SK-N-MC (cell line): Measurements from ENCODE around the gene THAP7.

Experiments
- DNase-seq: peaks from one replicate; pipeline ENCODE4 v3.0.0-alpha.2; 2011; ENCODE audit warnings: low read depth, low spot score
- H3K27ac ChIP-seq: fragments of 200-600 bp; sonication (generic); 2 replicates; pipeline ENCODE4 v1.5.1; 2016; ENCODE audit warnings: mixed run types
- H3K36me3 ChIP-seq: fragments of 200-600 bp; sonication (generic); 2 replicates; pipeline ENCODE4 v1.6.1; 2017; ENCODE audit warnings: antibody characterized with exemption, low read length, mixed read lengths; ENCODE audit not compliant: insufficient read depth
- H3K4me3 ChIP-seq: fragments of 200-600 bp; sonication (generic); 2 replicates; pipeline ENCODE4 v1.5.1; 2016
- H3K9ac ChIP-seq: fragments of 200-600 bp; sonication (generic); 2 replicates; pipeline ENCODE4 v1.8.0; 2017; ENCODE audit warnings: mixed run types, mixed read lengths; ENCODE audit not compliant: insufficient read length
- H3K9me3 ChIP-seq: fragments of 200-600 bp; sonication (generic); 2 replicates; pipeline ENCODE4 v1.6.1; 2017; ENCODE audit warnings: low read depth, mild to moderate bottlenecking, antibody characterized with exemption, low read length, moderate library complexity, mixed read lengths
- EZH2 ChIP-seq: fragments of 200-600 bp; sonication (generic); IDR thresholded peaks from one replicate; pipeline ENCODE4 v1.6.1; 2017; ENCODE audit warnings: antibody characterized with exemption
- FOXP2 ChIP-seq: optimal IDR thresholded peaks from 2 replicates; pipeline ENCODE3; 2011; ENCODE audit warnings: mild to moderate bottlenecking, moderate library complexity; ENCODE audit not compliant: insufficient read depth; ENCODE audit errors: extremely low read length, control extremely low read depth
- POLR2AphosphoS5 ChIP-seq: IDR thresholded peaks from 2 replicates; pipeline ENCODE4 v1.6.1; 2012; ENCODE audit warnings: mild to moderate bottlenecking, low read depth, low read length, borderline replicate concordance

THAP7 gene

DNA sequence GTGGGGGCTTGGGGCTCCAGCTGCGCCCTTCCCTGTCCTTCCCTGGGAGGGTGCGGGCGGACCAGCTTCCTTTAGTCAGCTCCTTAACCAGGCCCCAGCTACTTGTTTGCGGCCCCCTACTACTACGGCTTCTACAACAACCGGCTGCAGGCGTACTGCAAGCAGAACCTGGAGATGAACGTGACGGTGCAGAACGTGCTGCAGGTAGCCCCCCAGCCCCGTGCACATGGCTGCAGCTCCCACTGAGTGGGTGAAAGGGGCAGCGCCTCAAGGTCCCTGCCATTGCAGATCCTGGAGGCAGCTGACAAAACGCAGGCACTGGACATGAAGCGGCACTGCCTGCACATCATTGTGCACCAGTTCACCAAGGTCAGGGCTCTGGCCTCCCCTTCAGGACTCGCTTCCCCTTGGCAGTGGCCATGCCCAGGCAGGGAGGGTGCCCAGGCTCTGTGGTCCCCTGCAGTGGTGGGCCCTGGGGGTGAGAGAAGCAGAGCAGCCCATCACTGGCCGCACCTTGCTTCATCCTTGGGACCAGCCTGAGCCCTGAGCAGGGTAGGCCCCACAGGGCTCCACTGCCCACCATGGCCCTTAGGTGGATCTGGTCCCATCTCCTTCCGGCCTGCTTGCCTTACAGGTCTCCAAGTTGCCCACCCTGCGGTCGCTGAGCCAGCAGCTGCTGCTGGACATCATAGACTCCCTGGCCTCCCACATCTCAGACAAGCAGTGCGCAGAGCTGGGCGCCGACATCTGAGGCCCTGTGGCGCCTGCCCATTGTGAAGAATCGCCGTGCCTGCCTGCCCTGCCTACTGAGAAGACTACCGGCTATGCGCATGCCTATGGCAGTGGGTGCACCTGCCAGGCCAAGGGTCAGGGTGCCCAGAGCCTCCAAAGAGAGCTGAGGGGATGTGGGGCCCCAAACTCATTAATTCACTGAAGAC, 5.1 kb downstream of the THAP7 start:
- Histone ChIP-seq H3K9ac (no peak overlapping the region), H3K4me3 (no peak overlapping the region), H3K36me3 (peaks cover 15% of the 10 kb centered on the region; the same call in 1 of the 2 replicates), H3K27ac (no peak overlapping the region), H3K9me3 (no peaks in the 10 kb centered on the region)
- TF ChIP-seq POLR2AphosphoS5 = no peak
- no peak for TF ChIP-seq EZH2
- TF ChIP-seq FOXP2 = no peak
- no peak for DNase-seq

DNA sequence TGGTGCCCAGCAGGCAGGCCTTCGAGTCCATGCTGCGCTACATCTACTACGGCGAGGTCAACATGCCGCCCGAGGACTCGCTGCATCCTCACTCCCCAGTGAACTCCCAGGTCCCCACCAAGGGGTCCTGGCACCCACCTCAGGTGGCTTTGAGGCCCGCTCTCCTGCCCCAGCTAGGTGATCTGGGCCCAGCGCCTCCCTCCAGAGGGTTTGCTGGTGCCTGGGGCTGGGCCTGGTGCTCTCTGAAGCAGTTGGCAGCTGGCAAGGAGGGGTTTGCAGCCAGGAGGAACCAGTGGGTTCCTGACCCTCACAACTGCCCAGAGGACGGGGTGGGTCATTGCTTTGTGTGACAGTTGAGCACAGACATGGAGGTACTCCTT, 5.9 kb downstream of the THAP7 start:
- H3K27ac ChIP-seq = no peak overlapping the region
- H3K4me3 ChIP-seq = no peak overlapping the region
- DNase-seq = no peak
- TF ChIP-seq POLR2AphosphoS5 (no peak), EZH2 (no peak), FOXP2 (no peak)
- no peak overlapping the region for H3K9ac ChIP-seq
- no peaks in the 10 kb centered on the region for H3K9me3 ChIP-seq
- peaks cover 15% of the 10 kb centered on the region; the same call in 1 of the 2 replicates for H3K36me3 ChIP-seq

DNA sequence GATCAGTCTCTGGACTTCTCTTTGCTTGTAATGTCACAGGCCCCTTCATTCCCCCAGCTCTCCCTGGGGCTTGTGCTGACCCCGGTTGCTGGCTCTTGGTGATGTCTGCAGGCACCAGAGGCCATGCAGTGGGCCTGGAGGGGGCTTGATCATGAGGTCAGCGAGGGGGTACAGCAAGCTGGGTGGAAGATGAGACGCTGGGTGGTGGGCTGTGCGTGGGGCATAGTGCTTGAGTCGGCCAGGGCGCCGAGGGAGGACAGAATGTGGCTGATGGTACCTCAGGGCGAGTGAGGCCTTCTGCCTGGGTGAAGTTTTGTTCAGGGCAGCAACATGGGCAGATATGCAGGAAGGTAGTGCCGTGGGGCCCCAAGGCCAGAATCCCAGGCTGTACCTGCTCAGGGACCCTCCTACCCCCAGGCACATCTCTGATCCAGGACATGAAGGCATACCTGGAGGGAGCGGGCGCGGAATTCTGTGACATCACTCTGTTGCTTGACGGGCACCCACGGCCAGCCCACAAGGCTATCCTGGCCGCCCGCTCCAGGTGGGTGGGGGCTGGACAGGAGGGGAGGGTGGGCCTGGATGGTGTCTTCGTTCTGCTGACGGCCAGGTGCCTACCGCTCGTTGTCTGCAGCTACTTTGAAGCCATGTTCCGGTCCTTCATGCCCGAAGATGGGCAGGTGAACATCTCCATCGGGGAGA, 6.4 kb downstream of the THAP7 start:
- TF ChIP-seq EZH2 (no peak), POLR2AphosphoS5 (no peak), FOXP2 (no peak)
- Histone ChIP-seq H3K9me3 (no peaks in the 10 kb centered on the region), H3K4me3 (no peak overlapping the region), H3K36me3 (peaks cover 14% of the 10 kb centered on the region; the same call in 1 of the 2 replicates), H3K27ac (no peak overlapping the region), H3K9ac (no peak overlapping the region)
- DNase-seq = no peak

DNA sequence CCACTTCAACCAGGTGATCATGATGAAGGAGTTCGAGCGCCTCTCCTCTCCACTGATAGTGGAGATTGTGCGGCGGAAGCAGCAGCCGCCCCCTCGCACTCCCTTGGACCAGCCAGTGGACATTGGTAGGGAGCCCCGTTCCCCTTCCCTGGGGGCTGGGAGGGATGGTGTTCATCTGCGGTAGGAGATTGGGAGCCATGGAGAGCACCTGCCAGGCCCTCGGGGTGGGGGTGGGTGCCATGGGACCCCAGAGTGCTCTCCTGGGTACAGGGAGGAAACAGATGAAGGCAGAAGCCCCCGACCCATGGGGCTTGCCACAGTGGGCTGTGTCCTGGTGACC, 7.0 kb downstream of the THAP7 start:
- TF ChIP-seq POLR2AphosphoS5 (no peak), EZH2 (no peak), FOXP2 (no peak)
- H3K9me3 ChIP-seq = no peaks in the 10 kb centered on the region
- H3K9ac ChIP-seq = no peak overlapping the region
- DNase-seq = no peak
- no peak overlapping the region for H3K27ac ChIP-seq
- H3K4me3 ChIP-seq = no peak overlapping the region
- peaks cover 8% of the 10 kb centered on the region; the same call in 1 of the 2 replicates for H3K36me3 ChIP-seq

DNA sequence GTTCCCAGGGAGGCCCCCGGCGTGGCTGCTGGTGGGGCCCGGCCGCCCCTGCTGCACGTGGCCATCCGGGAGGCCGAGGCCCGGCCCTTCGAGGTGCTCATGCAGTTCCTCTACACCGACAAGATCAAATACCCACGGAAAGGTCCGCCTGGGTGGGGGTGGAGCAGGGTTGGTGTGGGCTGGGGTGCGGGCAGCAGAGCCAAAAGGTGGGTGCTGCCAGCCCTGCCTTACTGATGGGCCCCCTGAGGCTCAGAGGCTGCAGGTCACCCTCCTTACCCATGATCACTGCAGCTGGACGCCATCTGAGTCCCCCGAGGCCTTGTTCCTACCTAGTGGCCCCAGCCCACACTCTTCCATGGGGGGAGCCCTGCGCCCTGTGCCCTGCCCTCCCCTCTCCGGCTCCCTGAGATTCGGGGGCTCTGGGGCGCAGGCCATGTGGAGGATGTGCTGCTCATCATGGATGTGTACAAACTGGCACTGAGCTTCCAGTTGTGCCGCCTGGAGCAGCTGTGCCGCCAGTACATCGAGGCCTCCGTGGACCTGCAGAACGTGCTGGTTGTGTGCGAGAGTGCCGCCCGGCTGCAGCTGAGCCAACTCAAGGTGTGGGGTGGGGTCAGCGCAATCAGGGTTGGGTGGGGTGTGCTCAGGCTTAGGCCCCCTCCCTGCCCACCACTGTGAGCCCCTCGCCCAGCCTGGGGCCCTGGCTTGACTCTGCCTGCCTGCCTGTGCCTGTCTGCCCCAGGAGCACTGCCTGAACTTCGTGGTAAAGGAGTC, 7.6 kb downstream of the THAP7 start:
- Histone ChIP-seq H3K9me3 (no peaks in the 10 kb centered on the region), H3K4me3 (no peak overlapping the region), H3K27ac (no peak overlapping the region), H3K9ac (no peak overlapping the region), H3K36me3 (peaks cover 2% of the 10 kb centered on the region; the same call in 1 of the 2 replicates)
- no peak for DNase-seq
- no peak for TF ChIP-seq FOXP2
- TF ChIP-seq EZH2 = no peak
- TF ChIP-seq POLR2AphosphoS5 = no peak

DNA sequence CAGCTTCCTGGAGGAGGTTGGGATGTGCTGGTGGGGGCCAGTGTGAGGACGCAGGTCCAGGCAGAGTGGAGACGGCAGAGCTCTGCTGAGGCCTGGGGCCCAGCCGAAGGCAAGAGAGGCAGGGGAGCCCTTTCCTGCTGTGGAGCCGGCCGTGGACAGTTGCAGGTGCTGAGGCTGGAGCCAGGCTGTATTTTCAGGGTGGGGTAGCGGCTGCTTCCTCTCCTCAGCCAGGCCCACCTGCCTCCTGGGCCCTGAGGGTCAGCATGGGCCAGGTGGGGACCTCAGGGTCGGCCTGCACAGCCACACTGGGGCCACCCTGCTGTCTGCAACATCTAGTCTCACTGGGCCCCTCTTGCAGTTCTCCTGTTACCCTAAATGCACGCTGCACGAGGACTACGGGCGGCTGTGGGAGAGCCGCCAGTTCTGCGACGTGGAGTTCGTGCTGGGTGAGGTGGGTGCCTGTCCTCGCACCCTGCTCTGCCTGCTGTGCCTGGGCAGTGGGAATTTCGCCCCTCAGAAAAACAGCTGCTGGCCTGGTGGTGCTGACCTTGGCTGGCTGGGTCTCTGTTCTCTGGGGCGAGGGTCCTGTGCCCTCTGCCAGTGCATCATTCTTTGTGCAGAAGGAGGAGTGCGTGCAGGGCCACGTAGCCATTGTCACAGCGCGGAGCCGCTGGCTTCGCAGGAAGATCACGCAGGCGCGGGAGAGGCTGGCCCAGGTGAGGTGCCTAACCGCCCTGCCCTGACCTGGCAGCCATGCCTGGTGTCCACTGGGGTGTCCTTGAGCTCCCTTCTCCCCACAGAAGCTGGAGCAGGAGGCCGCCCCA, 8.4 kb downstream of the THAP7 start:
- no peak overlapping the region for H3K4me3 ChIP-seq
- no peaks in the 10 kb centered on the region; the same call in 1 of the 2 replicates for H3K36me3 ChIP-seq
- H3K9me3 ChIP-seq = no peaks in the 10 kb centered on the region
- no peak for TF ChIP-seq POLR2AphosphoS5
- TF ChIP-seq FOXP2 = no peak
- TF ChIP-seq EZH2 = no peak
- no peak overlapping the region for H3K27ac ChIP-seq
- DNase-seq = no peak
- no peak overlapping the region for H3K9ac ChIP-seq

DNA sequence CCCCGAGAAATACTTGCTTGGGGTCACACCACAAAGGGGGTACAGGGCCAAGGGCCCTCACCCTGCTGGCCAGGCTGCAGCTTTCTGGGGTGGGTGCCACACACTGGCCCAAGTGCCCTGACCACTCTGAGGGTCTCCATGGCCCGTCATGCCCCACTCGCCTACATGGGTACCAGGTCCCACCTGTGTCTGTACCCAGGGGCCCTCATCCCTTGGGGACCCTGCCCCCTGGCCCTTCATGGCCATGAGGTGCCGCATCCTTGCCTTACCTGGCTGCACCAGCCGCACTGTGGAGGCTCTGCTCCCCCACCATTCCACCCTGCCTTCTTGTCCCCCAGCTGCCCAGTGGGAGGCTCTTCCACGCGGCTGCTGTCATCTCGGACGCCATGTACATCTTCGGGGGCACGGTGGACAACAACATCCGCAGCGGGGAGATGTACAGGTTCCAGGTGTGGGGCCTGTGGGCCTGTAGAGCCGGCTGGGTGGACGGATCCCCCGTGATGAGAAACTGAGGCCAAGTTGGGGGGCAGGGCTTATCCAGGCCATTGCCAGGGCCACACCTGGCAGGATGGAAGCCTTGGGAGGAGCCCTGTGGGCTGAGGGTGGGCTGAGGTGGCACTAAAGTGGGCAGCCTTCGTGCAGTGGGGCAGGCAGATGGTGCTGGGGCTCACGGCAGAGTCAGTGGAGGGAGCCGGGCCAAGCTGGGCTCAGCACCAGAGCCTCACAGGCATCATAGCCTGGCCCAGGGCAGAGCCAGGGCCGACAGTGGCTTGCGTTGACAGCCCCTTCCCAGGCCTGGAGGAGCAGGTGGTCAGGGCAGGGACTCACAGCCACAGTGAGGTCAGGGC, 9.2 kb downstream of the THAP7 start:
- H3K9me3 ChIP-seq = no peaks in the 10 kb centered on the region
- H3K27ac ChIP-seq = no peak overlapping the region
- no peaks in the 10 kb centered on the region; the same call in 1 of the 2 replicates for H3K36me3 ChIP-seq
- TF ChIP-seq POLR2AphosphoS5 (no peak), EZH2 (no peak), FOXP2 (no peak)
- no peak overlapping the region for H3K4me3 ChIP-seq
- DNase-seq = no peak
- H3K9ac ChIP-seq = no peak overlapping the region
